OCI-LY3 (cell line): ENCODE measurements around the gene NEU4.

Experiments
- H2AFZ ChIP-seq: fragments of 200-600, 300-600 bp; shearing (Covaris generic); 2 replicates; pipeline ENCODE4 v1.6.0; 2014; ENCODE audit warnings: antibody characterized with exemption, low read depth, low read length
- H3K27ac ChIP-seq: fragments of 200-600, 300-600 bp; sonication (generic); 2 replicates; pipeline ENCODE4 v1.5.1; 2014; ENCODE audit warnings: mild to moderate bottlenecking, low read length, moderate library complexity, mixed read lengths
- H3K27me3 ChIP-seq: fragments of 200-600, 300-600 bp; sonication (generic); 2 replicates; pipeline ENCODE4 v1.6.1; 2014; ENCODE audit warnings: low read depth, low read length, mixed read lengths
- H3K36me3 ChIP-seq: fragments of 200-600, 300-600 bp; sonication (generic); replicated peaks from 2 replicates; pipeline ENCODE3; 2014; ENCODE audit warnings: low read depth, low read length, mixed read lengths
- H3K4me1 ChIP-seq: fragments of 300-600, 200-600 bp; sonication (generic); 2 replicates; pipeline ENCODE4 v1.6.1; 2014; ENCODE audit warnings: low read length, mixed read lengths
- H3K4me2 ChIP-seq: fragments of 200-600, 300-600 bp; sonication (generic); 2 replicates; pipeline ENCODE4 v1.6.1; 2014; ENCODE audit warnings: low read length, mixed read lengths
- H3K4me3 ChIP-seq: fragments of 300-600, 200-600 bp; sonication (generic); 2 replicates; pipeline ENCODE4 v1.5.1; 2014; ENCODE audit warnings: antibody characterized with exemption, mild to moderate bottlenecking, low read length, moderate library complexity
- H3K79me2 ChIP-seq: fragments of 300-600, 200-600 bp; shearing (Covaris generic); 2 replicates; pipeline ENCODE4 v1.6.1; 2014; ENCODE audit warnings: mild to moderate bottlenecking, low read length, mixed read lengths
- H3K9ac ChIP-seq: fragments of 300-600, 200-600 bp; shearing (Covaris generic); 2 replicates; pipeline ENCODE4 v1.6.0; 2014; ENCODE audit warnings: mild to moderate bottlenecking, low read length, moderate library complexity
- H3K9me3 ChIP-seq: fragments of 200-600, 300-600 bp; shearing (Covaris generic); 2 replicates; pipeline ENCODE4 v1.6.1; 2014; ENCODE audit warnings: low read length, mixed read lengths; ENCODE audit not compliant: insufficient read depth
- H4K20me1 ChIP-seq: fragments of 200-600, 300-600 bp; sonication (generic); 2 replicates; pipeline ENCODE4 v1.6.1; 2016; ENCODE audit warnings: low read length, mixed read lengths; ENCODE audit not compliant: insufficient read depth
- CTCF ChIP-seq: fragments of 200-600, 300-600 bp; sonication (generic); IDR thresholded peaks from 2 replicates; pipeline ENCODE4 v1.5.1; 2014; ENCODE audit warnings: antibody characterized with exemption, low read length, low read depth
- EZH2phosphoT487 ChIP-seq: fragments of 200-600 bp; shearing (Covaris generic); IDR thresholded peaks from 2 replicates; pipeline ENCODE4 v1.6.1; 2018; ENCODE audit warnings: antibody characterized with exemption, mixed run types, low read depth

NEU4 gene

GRCh38 chr2:241767464-241768250 is 41.3 kb upstream of the NEU4 start:
- Histone ChIP-seq H2AFZ (no peak overlapping the region), H3K9me3 (no peaks in the 10 kb centered on the region), H3K4me2 (no peak overlapping the region), H3K79me2 (no peaks in the 10 kb centered on the region), H4K20me1 (no peaks in the 10 kb centered on the region), H3K9ac (no peak overlapping the region), H3K36me3 (no peaks in the 10 kb centered on the region), H3K27me3 (no peaks in the 10 kb centered on the region), H3K4me1 (peaks cover 14% of the 10 kb centered on the region), H3K27ac (no peak overlapping the region), H3K4me3 (no peak overlapping the region)
- no peak for TF ChIP-seq CTCF
- no peak for TF ChIP-seq EZH2phosphoT487

DNA sequence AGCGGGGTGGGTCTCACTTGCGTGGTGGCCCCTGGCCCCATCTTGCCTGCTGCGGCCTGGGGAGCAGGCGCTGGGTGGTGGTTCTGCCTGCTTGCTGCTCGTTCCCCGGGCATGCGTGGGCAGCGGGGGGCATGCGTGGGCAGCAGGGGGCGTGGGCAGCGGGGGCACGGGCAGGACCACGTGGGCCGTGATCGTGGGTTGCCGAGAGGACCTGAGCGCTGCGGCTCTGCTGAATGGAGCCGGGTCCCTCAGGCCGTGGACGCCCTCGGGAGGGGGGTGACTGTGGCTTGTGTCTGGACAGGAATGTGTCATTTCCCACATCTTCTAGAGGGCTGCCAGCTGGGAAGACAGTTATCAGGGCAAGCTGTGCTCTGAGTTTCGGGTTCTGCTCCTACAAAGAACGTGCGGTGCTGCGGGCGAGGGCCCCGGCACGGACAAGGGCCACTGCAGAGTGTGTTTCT is 40.7 kb upstream of the NEU4 start:
- TF ChIP-seq EZH2phosphoT487 (no peak), CTCF (no peak)
- Histone ChIP-seq H3K9ac (no peak overlapping the region), H3K27ac (no peak overlapping the region), H3K4me3 (no peak overlapping the region), H3K27me3 (no peaks in the 10 kb centered on the region), H3K36me3 (no peaks in the 10 kb centered on the region), H4K20me1 (no peaks in the 10 kb centered on the region), H3K79me2 (no peaks in the 10 kb centered on the region), H3K4me2 (no peak overlapping the region), H2AFZ (no peak overlapping the region), H3K9me3 (no peaks in the 10 kb centered on the region), H3K4me1 (peaks cover 17% of the 10 kb centered on the region)

DNA sequence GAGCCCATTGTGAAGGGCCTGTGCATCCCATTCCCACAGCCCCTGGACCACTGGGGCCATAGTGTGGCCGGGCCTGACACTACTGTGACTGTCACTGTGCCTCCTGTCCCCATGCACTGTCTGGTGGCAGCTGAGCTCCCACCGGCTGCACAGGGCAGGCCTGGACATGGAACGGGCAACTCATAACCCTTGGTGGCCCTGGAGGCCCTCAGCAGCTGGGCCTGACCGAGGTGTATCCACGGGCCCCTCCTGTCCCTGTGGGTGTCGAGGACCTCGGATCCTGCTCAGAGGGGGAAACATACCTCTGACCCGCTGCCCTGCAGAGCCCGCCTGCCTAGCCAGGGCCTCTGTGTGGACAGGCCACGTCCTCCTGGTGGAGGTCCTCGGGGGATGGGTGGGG is 40.1 kb upstream of the NEU4 start:
- Histone ChIP-seq H3K27me3 (no peaks in the 10 kb centered on the region), H4K20me1 (no peaks in the 10 kb centered on the region), H3K4me3 (no peak overlapping the region), H3K36me3 (no peaks in the 10 kb centered on the region), H3K4me2 (no peak overlapping the region), H2AFZ (no peak overlapping the region), H3K9me3 (no peaks in the 10 kb centered on the region), H3K79me2 (no peaks in the 10 kb centered on the region), H3K4me1 (peaks cover 17% of the 10 kb centered on the region), H3K9ac (no peak overlapping the region), H3K27ac (no peak overlapping the region)
- TF ChIP-seq CTCF (no peak), EZH2phosphoT487 (no peak)

- Histone ChIP-seq H3K27me3 (no peaks in the 10 kb centered on the region), H2AFZ (no peak overlapping the region), H3K9me3 (no peaks in the 10 kb centered on the region), H3K4me1 (peaks cover 17% of the 10 kb centered on the region), H3K9ac (no peak overlapping the region), H3K36me3 (no peaks in the 10 kb centered on the region), H3K4me3 (no peak overlapping the region), H3K79me2 (no peaks in the 10 kb centered on the region), H4K20me1 (no peaks in the 10 kb centered on the region), H3K27ac (no peak overlapping the region), H3K4me2 (no peak overlapping the region)
- TF ChIP-seq EZH2phosphoT487, result no peak
- TF ChIP-seq CTCF, result no peak
Observed at GRCh38 chr2:241769819-241770184, 39.2 kb upstream of the NEU4 start.
